HG03432 (cell line): Measurements from ENCODE around the gene SMAD6.

Source experiments
- ATAC-seq: cut with Tn5 transposase; IDR thresholded peaks from one replicate; pipeline ENCODE4 v1.9.1; 2021; ENCODE audit warnings: mild to moderate bottlenecking, moderate library complexity; ENCODE audit not compliant: unreplicated experiment

Gene SMAD6

DNA sequence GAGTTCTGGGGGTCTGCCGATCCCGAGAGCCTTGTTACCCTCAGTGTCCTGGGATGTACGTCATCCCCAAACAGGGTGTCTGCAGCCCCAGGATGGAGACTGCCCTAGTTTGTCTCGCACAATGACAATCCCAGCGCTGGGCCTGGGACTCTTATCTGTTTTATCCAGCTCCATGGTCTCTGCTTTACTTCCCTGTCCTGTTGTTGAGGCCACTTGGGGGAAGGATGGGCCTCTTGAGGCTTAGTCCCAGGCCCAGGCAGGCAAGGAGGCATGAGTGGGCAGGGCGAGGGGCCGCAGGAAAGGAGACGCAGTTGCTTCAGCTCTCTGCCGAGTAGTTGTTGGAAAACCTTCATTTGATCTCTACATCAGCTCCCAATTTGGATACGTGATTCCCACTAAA is 17.4 kb downstream of the SMAD6 start:
- ATAC-seq: no peak

- no peak for ATAC-seq
Observed at GRCh38 chr15:66720206-66721010, 18.4 kb downstream of the SMAD6 start.

DNA sequence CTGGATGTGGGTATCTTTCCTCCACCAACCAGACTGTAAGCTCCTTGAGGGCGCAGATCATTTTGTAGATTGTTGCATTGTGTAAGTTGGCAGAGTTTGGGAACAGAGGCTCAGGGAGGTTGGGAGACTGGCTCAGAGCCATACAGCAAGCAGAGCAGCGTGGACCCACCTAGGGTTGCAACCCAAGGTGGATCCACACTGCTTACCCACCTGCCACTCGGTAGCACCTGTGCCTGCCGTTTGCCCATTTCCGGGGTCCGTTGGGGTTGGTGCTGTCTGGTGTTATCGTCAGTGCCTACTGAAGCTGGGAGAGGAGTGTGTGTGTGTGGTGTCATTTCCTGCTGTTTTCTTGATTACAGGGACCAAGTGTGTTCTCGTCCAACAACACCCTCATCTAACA is 19.0 kb downstream of the SMAD6 start:
- no peak for ATAC-seq

GRCh38 chr15:66721501-66721937 is 19.5 kb downstream of the SMAD6 start:
- ATAC-seq: no peak

GRCh38 chr15:66721954-66722353 is 19.9 kb downstream of the SMAD6 start:
- no peak for ATAC-seq

GRCh38 chr15:66722757-66723540 is 20.9 kb downstream of the SMAD6 start:
- no peak for ATAC-seq

GRCh38 chr15:66723826-66724731 is 22.0 kb downstream of the SMAD6 start:
- ATAC-seq: no peak

DNA sequence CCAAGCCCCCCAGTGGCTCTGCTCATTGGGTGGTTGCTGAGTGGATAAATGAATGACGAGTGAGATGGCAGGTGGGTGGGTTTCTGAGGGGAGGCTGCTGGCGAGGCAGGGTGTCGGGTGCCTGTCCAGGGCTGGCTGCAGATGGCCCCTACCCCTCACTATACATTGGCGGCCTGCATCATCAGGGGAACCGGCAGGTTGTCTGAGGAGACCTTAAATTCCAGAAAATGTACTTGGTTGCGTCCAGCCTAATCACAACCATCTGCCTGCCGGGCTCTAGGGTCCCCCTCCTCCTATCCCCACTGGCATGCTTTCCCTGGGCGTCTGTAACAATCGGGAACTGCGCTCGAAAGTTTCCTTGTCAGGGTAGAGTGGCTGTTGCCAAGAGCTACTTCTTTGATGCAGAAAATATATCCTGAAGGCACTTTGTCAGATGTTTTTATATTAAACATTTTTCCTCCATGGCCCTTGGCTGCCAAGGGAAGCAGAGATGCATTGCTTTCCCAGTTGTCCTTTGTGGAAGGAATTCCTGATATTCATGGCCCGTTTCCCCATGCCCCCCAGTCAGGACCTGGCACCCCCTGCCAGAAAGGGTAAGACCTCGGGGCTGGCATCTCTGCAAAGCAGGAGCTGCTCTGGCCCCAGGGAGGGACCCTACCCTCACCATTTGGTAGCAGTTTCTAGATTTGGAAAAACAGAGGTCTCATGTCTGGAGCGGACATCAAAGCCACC is 22.9 kb downstream of the SMAD6 start:
- no peak for ATAC-seq

GRCh38 chr15:66725464-66725785 is 23.4 kb downstream of the SMAD6 start:
- ATAC-seq: no peak

DNA sequence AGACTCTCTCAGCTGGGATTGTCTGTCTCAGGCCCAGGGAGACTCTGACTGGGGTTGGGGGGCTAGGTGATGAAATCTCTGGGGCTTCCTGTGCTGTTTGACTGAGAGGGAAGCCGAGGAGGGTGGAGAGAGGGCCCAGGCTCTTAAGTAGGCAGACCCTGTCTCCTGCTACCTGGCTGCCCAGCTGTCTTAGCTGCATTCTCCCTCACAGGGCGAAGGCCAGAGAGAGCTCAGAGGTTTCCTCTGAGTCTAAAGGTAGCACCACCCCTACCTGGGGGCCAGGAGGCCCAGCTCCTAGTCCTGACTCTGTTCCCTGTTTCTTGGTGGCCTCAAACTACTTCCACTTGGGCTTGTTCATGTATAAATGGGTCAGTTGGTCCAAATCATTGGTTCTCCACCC is 24.4 kb downstream of the SMAD6 start:
- ATAC-seq: no peak

DNA sequence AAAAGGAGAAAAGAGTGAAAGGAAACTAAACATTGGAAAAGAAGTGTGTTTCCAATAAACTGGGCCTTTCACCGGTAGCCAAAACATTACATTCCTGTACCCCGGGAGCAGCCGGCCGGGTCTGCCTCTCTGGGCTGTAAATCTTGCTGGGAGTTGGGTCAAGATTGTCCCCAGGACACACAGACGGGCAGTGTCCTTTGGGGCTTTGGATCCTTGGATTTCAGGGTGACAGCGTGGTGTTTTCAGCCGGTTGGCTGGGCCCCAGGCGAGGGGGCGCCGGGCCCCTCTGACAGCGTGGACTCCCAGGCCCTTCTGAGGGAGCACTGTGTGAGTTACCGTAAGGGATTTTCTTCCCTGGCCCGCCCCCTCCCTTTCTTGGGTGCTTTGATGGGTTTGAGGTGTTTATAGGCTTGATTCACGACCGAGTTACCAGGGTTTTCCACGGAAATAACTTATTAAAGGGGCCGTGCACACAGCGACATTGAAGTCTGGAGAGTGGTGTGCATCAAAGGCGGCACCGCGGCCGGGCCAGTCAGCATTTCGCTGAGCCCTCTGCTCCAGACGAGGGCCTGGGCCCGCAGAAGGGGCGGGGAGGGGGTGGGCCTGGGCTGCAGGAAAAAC is 27.4 kb downstream of the SMAD6 start:
- ATAC-seq: no peak

DNA sequence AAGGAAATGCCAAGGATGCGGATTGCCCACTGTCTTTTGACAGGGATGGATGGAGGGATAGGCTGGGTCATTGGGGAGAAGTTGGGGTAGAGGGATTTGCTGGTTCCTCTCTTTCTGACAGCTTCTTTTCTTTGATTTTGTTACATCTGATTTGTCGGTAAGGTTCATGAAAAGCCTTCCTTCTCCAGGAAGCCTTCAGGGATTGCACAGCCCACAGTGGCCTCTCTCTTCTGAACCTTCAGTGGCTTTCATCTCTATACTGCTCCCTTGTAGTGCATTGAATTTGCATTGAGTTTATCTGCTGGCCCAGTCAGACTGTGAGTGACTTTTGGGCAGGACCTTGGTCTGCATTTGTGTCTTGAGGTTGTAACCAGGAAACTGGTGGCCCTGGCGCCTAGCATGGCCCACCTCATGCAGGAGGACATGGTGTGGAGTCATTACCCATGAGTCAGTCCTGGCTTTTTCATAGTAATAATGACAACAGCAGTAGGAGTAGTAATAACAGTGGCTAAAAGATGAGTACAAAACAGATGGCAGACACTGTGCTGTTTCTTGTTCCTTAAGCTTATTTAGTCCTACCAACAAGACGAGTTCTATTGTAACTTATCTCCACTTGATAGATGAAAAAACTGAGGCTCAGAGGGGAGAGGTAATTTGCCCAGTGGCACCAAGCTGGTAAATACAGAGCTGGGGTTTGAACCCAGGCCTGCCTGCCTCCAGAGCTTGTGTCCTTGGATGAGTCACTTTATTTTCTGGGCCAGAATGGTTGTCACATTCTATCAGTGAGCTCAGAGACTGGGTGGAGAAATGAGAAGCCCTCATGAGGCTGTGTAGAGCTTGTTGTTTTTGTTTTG is 28.4 kb downstream of the SMAD6 start:
- ATAC-seq: no peak

- no peak for ATAC-seq
Observed at GRCh38 chr15:66733976-66734375, 31.9 kb downstream of the SMAD6 start.

- ATAC-seq: no peak
Observed at GRCh38 chr15:66734961-66735908, 33.2 kb downstream of the SMAD6 start.

DNA sequence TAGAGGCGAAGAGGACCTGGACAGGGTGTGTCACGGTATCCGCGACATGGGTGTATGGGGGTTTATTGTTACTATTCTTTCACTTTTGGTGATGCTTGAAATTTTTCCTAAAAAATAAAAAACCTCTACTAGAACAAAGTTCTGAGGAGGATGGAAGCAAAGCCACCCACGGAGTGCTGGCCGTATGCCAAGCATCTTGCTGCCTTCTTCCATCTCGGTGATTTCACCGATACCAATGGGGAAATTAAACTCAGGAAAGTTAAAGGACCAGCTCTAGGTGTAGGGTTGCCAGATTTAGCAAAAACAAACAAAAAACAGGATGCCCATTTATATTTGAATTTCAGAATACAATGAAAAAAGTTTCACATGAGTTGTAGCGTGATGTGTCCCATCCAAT is 33.9 kb downstream of the SMAD6 start:
- no peak for ATAC-seq

DNA sequence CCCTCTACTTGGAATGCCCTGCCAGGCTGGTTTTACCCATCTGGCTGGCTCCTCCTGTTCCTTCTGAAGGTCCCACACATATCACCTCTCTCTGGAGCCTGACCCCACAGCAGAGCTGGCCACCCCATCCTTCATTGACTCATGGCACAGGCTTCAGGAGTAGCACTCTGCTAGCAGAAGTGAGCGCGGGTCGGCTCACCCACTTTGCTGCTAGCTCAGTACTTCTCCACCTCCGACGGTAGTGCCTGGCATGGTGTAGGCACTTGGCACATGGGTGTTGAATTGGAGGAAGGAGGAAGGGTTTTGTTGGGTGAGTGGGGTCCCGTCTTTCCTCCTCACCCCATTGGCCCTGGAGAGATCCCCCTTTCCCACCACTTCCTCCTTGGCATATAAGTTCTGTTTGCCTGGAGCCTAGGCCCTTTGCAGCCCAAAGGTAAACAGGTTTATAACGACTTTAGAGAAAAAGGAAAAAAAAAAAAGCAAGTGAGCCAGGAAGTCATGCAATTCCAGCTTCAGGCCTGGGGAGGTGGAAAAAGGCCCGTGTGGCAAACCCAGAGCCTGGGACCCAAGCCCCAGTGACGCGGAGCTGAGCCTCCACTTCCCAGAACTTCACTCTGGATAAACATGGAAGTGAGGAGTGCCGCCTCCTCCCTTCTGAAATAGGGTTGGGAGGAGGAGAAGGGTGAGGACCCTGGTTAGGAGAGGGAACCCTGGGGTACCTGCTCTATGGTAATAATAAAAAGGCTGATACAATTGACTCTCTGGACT is 35.4 kb downstream of the SMAD6 start:
- no peak for ATAC-seq

DNA sequence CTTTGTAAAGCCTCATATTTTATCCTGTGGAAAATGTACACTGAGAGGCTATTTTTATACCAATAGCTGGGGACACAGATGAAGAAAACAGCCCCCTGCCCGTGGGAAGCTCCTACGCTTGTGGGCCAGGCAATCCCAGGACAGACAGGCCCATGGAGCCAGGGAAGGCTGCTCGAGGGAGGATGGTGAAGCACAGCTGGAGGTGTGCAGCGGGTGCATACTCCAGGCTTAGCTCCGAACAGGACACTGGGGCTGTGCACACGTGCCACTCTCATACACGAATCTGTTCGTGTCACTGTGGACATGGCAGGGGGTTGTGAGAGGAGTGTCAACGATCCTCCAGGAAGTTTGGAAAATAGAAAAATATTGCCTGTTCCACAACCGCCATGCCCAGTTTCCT is 36.1 kb downstream of the SMAD6 start:
- ATAC-seq: no peak
